Suppressor macrophage treated with lipopolysaccharide for 4 hours (primary cell): ENCODE results near the gene PRRT3.

Experiments used
- DNase-seq: peaks from one replicate; pipeline ENCODE4 v3.0.0-alpha.2; 2020

The PRRT3 gene

DNA sequence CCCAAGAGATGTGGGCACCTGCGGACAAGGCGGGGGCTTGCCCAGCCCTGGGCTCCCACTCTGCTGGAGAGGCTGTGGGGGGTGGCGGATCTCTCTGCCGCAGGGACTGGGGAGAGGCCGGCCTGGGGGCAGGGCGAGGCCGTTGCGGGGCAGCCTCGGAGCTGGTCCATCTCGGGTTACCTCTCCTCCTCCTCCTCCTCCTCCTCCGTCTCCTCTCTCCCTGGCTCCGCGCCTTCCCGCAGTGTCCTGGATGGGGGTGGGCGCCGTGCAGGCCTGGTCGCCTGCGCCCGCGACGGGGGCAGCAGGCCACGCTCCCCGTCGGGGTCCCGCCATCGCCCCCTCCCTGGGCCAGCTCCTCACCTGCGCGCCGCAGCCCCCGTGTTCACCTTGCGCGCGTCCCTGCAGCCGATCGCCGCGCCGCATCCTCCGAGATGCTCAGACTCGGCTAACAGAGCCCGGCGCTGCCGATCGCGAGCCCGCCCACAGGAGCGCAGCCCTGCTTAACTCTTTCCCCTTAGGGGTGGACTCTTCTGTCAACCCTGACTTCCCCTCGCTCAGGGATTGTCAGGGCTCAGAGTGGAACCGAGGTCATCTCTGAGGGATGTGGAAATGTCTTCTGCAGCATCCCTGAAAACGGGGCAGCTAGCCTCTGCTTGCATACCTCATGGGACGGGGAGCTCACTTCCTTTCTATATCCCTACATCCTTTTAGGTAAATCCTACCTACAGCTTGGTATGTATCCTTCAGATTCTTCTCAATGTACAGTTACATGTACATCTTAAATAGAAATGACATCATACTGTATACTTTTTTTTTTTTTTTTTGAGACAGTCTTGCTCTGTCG is at the start of gene PRRT3:
PRRT3 (minus strand) TSS at position 447 of the 844 bp plus-strand sequence. CDS start 2,293 bp downstream, outside the sequence.
- peak; percentile 51 for DNase-seq

DNA sequence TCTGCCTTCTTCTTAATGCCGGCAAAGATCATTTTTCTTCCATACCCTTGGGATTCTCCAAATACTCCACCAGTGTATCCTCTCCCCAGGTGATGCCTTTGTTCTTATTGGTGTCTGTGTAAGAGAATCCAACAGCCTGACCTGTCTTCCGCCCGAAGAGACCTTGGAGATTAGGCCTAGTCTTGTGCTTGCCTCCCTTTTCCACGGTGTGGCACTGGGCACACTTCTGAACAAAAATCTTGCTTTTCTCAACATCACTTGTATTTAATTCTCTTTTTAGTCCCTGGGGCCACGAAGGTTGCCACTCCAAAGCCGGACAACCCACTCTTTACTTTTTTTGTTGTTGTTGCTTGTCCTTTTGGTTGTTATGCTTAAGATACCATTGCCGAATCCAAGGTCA is 48.5 kb upstream of the PRRT3 start:
- DNase-seq = no peak

DNA sequence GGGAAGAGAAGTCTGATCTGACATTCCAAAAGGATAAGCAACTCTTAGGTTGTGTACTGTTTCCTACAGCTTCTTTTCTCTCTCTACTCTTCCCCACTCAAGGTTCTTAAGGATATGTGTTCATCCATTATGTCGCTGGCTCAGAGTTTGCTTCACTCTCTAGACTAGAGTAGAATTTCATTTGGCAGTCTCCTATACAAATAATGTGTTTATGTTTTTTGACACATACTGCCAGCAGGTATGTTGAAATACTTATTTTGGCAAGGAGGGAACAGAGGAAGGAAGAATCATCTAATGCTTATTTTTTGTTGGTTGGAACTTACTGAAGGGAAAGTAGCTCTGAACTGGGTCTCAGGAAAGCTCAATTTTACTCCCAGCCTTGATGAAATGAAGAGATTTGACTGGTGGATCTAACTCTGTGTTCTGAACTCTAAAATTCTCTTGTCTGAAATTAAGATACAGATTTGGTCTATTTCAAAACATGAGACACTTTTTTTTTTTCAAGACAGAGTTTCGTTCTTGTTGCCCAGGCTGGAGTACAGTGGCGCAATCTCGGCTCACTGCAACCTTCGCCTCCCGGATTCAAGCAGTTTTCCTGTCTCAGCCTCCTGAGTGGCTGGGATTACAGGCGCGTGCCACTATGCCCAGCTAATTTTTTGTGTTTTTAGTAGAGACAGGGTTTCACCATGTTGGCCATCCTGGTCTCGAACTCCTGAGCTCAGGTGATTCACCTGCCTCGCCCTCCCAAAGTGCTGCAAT is 42.1 kb upstream of the PRRT3 start:
- DNase-seq = no peak

DNA sequence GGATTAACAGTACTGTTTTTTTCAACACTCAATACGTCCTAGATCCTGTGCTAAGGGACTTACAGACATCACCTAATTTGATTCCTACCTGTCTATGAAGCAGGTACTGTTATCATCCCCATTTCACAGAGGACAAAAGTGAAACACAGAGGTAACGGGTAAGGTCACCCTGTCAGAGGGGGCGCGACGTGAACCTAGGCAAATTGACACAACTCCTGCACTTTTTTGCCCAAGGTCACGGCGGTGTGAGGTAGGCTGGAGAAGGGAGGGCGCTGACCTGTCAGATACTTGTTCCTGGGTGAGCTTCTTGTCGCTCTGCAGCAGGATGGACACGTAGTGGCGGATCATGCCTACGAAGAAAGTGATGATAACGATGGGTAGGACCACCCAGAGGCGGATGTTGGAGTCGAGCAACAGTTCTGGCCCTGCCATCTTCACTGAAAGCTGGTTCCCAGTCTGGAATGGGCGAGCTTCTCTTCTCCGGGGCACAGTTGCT is 34.1 kb upstream of the PRRT3 start:
- DNase-seq = no peak

DNA sequence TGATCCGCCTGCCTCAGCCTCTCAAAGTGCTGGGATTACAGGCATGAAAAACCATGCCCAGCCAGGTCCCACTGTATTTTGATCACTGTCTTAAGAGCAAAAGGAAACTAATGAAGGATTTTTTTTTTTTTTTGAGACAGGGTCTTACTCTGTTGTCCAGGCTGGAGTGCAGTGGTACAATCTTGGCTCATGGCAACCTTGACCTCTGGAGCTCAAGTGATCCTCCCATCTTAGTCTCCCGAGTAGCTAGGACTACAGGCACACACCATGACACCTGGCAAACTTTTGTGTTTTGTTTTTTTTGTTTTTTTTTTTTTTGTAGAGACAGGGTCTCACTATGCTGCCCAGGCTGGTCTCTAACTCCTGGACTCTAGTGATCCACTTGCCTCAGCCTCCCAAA is 28.0 kb upstream of the PRRT3 start:
- no peak for DNase-seq

DNA sequence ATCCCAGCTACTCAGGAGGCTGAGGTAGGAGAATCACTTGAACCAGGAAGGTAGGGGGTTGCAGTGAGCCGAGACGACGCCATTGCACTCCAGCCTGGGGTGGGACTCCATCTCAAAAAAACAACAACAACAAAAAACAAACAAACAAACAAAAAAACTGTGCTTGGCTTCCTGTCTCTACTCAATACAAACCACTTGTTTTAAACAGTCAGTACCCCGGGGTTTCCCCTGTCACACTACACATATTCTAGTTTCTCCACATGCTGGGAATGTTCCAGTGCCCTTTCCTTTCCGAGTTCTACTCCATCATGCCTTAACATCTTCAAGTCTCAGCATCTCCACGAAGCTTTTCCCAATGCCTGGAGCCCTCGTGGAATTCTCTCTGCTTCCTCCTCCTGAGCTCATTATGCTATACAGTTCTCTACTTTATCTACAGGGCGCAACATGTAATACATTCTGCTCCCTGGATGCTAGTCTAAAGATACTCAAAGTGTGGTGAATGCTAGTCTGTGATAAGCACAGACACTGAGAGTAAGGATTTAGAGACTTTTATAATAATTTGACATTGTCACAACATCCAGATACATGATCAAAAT is 26.6 kb upstream of the PRRT3 start:
- no peak for DNase-seq

DNA sequence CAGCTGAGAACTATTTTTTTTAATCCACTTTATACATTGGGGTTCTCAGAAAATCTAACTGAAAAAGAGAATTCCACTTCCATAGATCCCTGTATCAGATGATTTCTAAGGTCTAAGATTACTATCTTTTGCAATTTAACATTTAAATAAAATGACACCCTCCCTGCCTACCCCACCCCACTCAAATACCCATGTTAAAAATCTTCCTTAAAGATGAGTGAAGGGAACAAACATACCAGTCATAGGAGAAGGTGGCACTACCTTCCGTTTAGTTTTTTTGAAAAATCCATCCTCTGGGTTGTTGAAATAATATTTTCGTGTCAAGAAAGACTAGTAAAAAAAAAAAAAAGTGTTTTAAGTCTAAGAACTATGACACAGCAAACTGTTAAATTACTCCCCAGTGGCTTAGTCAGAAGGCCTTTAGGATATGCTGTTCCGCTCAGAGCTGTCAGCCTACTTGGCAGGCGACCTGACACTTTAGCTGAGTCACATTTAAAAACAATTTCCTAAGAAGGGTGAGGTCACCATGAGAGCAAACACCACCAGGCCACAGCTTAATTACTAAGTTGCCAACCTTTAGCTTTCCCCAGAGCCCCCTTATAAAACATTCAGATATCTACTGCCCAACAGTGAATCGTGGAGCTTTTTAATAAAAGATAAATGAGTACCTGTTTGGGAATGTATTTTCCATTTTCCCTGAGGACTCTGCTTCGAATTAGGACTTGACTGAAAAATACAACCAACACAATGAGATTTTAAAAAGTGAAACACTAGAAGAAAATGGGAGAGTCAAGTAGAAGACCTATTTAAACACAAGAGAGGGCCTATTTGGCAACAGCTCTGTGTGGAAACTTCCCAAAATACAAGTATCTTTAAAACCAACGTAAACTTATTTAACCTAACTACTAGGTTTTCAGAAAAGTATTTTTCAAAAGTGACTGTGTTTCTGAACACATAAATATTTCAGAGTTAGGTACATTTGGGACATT is 24.8 kb upstream of the PRRT3 start:
- peak; percentile 94 for DNase-seq

DNA sequence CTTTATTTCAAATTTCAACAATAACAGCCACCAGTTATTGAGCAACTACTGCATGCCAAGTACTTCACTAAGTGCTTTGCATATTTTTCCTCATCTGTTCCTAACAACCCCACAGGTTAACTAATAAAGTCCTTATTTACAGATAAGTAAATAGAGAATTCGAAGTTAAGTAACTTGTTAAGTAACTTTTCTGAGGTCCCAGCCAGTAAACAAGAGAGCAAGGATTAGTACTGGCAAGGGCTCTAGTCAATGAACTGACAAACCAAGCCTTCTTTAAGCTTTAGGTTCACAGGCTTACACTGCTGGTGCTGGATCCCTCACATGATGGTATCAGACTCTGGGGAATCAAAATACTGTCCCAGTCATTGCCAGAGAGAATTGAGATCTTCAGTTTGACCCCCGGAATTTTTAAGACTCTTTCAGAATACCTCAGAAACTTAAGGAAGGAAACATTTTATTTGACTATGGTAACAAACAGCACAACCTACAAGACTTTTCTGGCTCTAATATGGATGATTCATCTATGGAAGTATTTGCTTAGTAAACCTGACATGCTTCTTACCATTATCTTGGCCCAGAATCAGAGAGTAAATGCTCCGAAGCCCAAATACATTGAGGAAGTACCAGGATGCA is 17.9 kb upstream of the PRRT3 start:
- no peak for DNase-seq

DNA sequence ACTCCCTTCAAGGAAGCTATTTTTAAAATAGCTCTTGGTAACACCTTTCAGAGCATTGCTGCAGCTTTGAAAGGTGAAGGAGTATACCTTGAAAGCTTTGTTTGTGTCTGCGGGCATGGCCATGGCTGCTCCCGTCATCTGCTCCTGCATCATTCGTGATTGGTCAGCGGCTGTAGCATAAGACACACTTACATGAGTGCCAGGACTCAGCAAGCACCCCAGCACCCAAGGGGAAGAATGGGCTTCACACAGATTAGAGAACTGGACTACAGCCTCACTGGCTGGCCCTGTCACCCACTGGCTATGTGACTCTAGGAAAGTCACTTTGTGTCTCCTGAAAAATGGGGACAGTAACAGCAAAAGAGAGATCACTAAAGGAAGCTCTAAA is 17.4 kb upstream of the PRRT3 start:
- no peak for DNase-seq

DNA sequence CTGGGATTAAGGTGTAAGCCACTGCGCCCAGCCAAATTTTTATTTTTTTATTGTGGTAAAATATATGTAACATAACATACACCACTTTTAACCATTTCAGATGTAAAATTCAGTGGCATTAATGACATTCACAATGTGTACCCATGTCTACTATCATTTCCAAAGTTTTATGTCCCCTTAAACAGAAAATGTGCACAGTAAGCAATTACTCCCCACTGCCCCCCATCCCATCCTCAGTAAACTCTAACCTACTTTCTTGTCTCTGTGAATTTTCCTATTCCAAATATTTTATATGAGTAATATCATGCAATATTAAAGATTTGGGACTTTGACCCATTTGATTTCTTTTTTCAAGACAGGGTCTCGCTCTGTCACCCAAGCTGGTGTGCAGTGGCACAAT is 14.6 kb upstream of the PRRT3 start:
- no peak for DNase-seq

DNA sequence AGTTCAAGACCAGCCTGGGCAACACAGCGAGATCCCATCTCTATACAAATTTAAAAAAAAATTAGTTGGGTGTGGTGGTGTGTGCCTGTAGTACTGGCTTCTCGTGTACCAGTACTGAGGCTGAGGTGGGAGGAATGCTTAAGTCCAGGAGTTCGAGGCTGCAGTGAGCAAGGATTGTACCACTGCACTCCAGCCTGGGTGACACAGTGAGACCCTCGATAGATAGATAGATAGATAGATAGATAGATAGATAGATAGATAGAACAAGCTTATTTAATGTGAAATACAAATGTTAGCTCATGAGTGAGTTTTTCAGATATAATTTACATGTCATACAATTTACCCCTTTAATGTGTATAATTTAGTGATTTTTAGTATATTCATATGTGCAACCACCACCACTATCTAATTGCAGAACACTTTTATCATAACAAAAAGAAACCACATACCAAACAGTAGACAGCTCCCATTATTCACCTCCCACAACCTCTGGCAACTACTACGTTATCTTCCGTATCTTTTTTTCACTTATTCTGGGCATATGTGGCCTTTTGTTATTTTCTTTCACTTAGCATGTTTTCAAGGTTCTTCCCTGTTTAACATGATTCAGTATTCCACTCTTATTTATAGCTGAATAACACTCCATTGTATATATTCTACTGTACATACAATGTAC is 13.1 kb upstream of the PRRT3 start:
- DNase-seq = no peak

DNA sequence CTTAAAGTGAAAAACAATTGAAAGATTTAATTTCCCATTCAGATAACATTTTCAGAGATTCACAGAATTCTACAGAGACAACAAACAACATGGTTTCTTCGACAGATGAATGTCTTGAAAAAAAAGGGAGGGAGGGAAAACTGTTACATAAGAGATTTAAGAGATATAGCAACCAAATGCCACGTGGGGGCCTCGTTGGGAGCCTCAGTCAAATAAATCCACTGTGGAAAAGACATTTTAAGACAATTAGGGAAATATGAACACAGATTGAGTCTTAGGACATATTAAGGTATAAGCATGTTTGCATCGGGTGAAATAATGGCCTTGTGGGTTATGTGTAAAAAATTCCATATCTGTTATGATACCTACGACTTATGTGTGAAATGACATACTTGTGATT is 5.0 kb upstream of the PRRT3 start:
- no peak for DNase-seq

DNA sequence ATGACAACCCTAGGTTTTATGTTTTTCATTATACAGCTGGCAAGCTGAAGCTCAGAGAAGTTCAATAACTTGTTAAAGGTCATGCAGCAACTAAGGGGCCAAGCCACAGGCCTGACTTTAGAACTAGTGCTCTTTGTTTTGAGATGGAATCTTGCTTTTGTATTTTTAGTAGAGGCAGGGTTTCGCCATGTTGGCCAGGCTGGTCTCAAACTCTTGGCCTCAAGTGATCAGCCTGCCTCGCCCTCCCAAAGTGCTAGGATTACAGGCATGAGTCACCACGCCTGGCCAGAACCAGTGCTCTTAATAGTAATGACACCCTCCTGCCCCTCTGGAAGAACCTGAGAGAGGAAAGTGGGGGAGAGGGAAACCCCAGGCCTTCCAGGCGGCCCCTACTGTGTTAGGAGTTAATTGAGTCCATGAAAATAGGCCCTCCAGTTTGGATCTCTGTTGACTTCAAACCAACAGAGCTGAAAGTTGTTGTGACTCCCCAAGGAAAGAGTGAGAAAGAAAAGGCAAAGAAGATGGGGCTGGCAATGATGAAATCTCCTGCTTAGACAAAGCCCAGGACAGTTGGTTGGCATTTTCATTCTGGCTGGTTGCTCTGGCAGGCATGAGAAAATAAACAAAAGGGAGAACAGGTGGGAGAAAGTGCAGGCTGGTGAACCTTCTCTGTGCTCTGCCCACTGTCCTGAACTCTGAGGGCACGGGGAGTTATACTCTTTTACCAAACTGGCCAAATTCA is 3.6 kb upstream of the PRRT3 start:
- DNase-seq = no peak

DNA sequence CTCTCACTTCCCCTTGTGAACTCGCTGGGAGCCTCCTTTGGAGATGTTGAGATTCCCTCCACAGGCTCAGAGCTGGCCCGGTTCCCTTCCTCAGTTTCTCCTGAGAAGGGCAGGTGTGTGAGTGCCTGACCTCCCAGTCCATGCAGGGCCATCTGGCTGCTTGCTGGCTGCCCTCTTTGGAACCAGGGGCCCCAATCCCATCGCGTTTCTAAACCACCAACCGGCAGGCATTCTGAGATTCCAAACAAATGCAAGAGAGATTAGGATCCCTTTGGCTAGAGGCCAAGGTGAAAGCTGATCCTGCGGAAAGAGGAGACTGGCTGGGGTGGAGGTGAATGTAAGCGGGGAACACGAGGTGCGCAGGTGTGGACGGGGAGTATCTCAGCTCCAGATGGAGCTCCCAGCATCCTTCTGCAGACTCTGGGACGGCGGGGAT is 2.9 kb upstream of the PRRT3 start:
- no peak for DNase-seq

DNA sequence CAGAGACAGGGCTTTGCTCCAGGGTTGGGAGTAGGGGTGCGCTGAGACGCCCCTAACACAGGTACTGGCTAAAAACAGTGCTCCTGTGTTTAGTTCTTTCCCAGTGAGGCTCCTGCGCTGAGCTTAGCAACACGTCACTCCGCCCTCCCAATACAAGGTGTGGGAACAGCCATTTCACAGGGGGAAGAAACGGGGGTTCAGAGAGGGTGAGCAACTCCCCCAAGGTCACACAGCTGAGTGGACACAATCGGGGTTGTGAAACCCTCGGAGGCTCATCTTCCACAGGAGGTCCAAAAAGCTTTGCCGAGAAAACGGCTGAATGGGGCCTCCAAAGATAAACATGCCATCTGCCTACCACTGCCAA is 628 bp downstream of the PRRT3 start:
- DNase-seq = no peak

DNA sequence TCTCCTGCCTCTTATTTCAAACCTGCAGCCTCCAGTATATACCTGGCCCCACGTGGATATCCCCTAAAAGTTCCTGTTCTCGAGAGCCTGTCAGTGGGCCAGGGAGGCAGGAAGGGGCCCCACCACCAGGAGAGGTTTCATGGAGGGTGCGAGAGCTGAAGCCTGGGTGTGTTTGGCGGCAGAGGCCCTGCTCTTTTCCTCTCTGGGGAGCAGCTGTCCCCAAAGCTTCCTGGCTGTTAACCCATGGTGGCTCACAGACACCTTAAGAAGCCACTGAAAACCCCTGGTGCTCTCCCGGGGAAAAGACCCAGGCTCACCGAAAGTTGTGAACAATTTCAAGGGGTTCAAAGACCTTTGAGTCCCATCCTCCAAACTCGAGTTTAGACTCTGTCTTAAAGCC is 1.1 kb downstream of the PRRT3 start:
- DNase-seq = no peak

DNA sequence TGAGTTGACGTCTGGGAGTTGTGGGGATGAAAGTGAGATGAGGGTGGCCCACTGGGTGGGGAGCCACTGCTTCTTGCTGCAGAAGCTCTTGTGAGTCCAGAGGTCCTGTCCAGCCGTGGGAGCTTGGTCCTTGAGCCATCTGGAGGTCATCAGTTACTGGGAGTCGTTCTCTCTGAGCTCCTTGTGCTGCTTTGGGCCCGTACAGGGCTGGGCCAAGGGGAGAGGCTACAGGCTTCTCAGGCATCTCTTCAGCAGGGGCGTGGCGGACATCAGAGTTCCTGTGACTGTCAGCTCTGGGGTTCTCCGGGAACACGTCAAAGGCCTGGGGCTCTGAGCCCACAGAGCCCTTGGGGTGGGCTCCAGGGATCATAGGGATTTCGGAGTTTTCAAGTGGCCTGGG is 2.6 kb downstream of the PRRT3 start:
- no peak for DNase-seq

DNA sequence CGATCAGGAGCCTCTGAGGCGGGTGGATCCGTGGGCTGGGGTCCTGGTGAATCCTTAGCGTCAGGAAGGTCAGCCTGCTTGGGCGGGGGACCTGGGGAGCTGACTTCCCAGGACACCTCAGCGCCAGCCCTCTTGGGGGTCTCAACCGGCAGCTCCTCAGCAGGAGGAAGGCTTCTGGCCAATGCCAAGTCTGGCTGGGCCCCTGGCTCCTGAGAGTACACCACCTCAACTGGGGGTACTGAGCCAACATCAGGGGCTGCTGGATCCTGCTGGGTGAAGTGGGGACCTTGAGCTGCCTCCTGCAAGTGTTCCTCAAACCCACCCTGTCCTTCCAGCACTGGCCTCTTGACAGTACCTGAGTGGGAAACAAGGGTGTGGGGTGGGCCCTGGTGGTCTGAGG is 3.1 kb downstream of the PRRT3 start:
- DNase-seq = no peak

DNA sequence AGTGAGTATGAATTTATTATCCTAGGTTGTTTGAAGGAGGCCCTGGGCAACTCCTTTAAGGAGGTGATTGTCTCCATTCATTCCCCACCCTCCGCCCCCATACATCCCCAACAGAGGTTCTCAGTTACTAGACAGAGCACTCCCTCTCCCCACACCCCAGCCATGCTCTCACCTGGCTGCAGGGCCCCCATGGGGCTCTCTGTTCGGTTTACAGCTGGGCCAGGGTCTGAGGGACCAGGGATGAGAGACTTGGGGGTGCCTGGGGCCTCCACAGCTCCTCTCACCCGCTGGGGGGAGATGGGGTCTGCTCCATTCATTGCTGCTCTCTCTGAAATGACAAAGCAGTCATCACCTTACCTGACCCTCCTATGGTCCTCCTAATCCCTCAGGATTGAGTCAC is 3.6 kb downstream of the PRRT3 start:
- DNase-seq = no peak
